ENCODE data around the gene CD320.
"Not testable (repeated sequence)": the region's sequence is repeated elsewhere in the genome, so short reads cannot be mapped to it uniquely, and the experiment has no call there.

CD320 gene

GRCh38 chr19:8332976-8333766 is 25.0 kb upstream of the CD320 start:
- DNase-seq, result no peak

- DNase-seq, result no peak
These were observed 23.2 kb upstream of the CD320 start for GRCh38 chr19:8331263-8331845.

- no peak for DNase-seq
These were observed 21.8 kb upstream of the CD320 start for GRCh38 chr19:8329996-8330395.

- no peak for DNase-seq
These were observed 17.3 kb upstream of the CD320 start for GRCh38 chr19:8325454-8325853.

GRCh38 chr19:8324186-8325050 is 16.3 kb upstream of the CD320 start:
- DNase-seq, result no peak

GRCh38 chr19:8323781-8324185 is 15.6 kb upstream of the CD320 start:
- no peak for DNase-seq

GRCh38 chr19:8322638-8322997 is 14.5 kb upstream of the CD320 start:
- DNase-seq, result no peak

- DNase-seq, result no peak
These were observed 14.0 kb upstream of the CD320 start for GRCh38 chr19:8321986-8322637.

- peak; percentile 94 for DNase-seq
These were observed 13.2 kb upstream of the CD320 start, which contains the start of the genes NDUFA7 and RPS28 for GRCh38 chr19:8321067-8321985. Gene NDUFA7, minus strand, starts transcription at chr19:8321375. Its CDS starts 17 bp downstream, at chr19:8321358. Gene RPS28, plus strand, starts transcription at chr19:8321496. Its CDS starts 35 bp downstream, at chr19:8321531.

- no peak for DNase-seq
These were observed 12.5 kb upstream of the CD320 start for GRCh38 chr19:8320564-8321066.

GRCh38 chr19:8319807-8320520 is 11.8 kb upstream of the CD320 start:
- DNase-seq, result no peak

- DNase-seq, result not testable (repeated sequence)
These were observed 10.7 kb upstream of the CD320 start for GRCh38 chr19:8318835-8319234.

GRCh38 chr19:8316351-8317125 is 8.4 kb upstream of the CD320 start:
- DNase-seq, result no peak

- not testable (repeated sequence) for DNase-seq
These were observed 7.0 kb upstream of the CD320 start for GRCh38 chr19:8314981-8315640.

- no peak for DNase-seq
These were observed 3.5 kb upstream of the CD320 start for GRCh38 chr19:8311461-8312260.

- DNase-seq, result no peak
These were observed 2.3 kb upstream of the CD320 start for GRCh38 chr19:8310342-8311055.

GRCh38 chr19:8308891-8309291 is 733 bp upstream of the CD320 start:
- DNase-seq, result no peak

- no peak for DNase-seq
These were observed 676 bp downstream of the CD320 start for GRCh38 chr19:8307400-8307964.

Measured in EL (cell line).